Measurements from ENCODE around the gene RTN4IP1.

RTN4IP1 gene

DNA sequence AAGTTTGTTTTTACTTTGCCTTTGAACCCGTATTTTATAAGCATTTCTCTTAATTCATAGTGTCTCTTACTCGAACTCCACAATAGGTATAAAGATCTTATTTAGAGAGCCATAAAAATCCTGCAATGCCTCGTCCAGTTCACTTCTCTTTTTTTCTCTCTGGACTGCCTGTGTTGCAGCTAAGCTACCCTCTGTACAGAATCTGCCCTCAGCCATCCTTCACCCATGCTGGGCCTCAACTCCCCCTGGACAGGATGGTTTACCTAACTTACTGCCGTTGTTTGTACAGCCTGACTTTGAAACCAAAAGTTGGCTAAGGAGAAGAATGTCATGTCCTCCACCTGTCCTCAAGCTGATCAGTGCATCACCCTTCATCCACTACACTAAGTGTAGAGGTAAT is 10.5 kb upstream of the RTN4IP1 start:
- no peaks in the 10 kb centered on the region for H3K9me2 ChIP-seq (replicated peaks; ENCODE audit: insufficient read depth, low read length)
- H3K9ac ChIP-seq (ENCODE audit: low read length), result no peak overlapping the region
- no peaks in the 10 kb centered on the region for H3K9me3 ChIP-seq (replicated peaks; ENCODE audit: insufficient read depth, low read length)
- H3K4me1 ChIP-seq (ENCODE audit: low read length), result no peaks in the 10 kb centered on the region
- no peak overlapping the region for H3K4me2 ChIP-seq (ENCODE audit: low read depth, low read length)
- H3K79me2 ChIP-seq (ENCODE audit: low read length), result peaks cover 29% of the 10 kb centered on the region
- no peak overlapping the region for H3K4me3 ChIP-seq (ENCODE audit: low read length)
- TF ChIP-seq EZH2phosphoT487 (IDR thresholded peaks at IDR 0.05; ENCODE audit: low read length), result no peak
- TF ChIP-seq, protein P1, sequence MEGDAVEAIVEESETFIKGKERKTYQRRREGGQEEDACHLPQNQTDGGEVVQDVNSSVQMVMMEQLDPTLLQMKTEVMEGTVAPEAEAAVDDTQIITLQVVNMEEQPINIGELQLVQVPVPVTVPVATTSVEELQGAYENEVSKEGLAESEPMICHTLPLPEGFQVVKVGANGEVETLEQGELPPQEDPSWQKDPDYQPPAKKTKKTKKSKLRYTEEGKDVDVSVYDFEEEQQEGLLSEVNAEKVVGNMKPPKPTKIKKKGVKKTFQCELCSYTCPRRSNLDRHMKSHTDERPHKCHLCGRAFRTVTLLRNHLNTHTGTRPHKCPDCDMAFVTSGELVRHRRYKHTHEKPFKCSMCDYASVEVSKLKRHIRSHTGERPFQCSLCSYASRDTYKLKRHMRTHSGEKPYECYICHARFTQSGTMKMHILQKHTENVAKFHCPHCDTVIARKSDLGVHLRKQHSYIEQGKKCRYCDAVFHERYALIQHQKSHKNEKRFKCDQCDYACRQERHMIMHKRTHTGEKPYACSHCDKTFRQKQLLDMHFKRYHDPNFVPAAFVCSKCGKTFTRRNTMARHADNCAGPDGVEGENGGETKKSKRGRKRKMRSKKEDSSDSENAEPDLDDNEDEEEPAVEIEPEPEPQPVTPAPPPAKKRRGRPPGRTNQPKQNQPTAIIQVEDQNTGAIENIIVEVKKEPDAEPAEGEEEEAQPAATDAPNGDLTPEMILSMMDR (IDR thresholded peaks at IDR 0.05; ENCODE audit: low read length), result no peak
- TF ChIP-seq EZH2 (optimal IDR thresholded peaks at IDR 0.05; ENCODE audit: low read depth, low read length), result no peak
- H3K27me3 ChIP-seq (replicated peaks; ENCODE audit: insufficient read depth, low read length), result no peaks in the 10 kb centered on the region
- no peaks in the 10 kb centered on the region for H3F3A ChIP-seq (ENCODE audit: insufficient read depth, low read length)
- no peak overlapping the region for H2AFZ ChIP-seq (ENCODE audit: low read length)
- H4K20me1 ChIP-seq (ENCODE audit: insufficient read depth, low read length), result no peaks in the 10 kb centered on the region
- H3K36me3 ChIP-seq (replicated peaks; ENCODE audit: insufficient read depth, low read length), result no peaks in the 10 kb centered on the region; the same call in 1 of the 2 replicates
- no peak overlapping the region for H3K27ac ChIP-seq (ENCODE audit: low read length)
- no peak for DNase-seq

DNA sequence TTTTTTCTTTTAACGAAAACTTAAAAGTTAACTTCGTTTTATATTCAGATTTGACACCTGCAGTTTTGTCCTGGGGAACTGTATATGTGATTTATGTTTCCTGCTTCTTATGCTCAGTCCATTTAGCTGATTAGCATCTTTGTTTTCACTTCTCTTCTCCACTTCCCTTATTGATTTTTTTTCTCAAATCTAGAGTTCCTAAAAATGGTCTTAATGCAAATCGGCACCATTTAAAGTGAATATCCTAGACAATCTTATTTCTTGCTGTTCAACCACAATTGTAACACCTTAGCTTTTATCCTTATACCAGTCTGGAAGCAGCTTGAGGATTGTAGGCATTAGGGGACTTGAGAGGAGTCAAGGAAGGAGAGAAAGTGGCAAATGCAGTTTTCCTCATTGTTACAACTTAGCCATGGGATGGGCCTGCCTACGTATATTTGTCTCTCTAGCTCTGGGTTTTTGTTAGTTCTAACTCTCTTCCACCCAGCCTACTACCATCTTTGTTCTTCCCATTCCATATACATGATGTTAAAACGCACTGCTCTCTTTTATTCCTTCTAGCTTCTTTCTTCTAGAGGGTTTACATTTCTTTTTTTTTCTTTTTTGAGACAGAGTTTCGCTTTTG is 8.5 kb upstream of the RTN4IP1 start:
- Histone ChIP-seq H3K4me3 (ENCODE audit: low read length) (no peak overlapping the region), H3K9me2 (replicated peaks; ENCODE audit: insufficient read depth, low read length) (no peaks in the 10 kb centered on the region), H4K20me1 (ENCODE audit: insufficient read depth, low read length) (no peaks in the 10 kb centered on the region), H3K4me2 (ENCODE audit: low read depth, low read length) (no peak overlapping the region), H3K36me3 (replicated peaks; ENCODE audit: insufficient read depth, low read length) (no peaks in the 10 kb centered on the region; the same call in 1 of the 2 replicates), H3K4me1 (ENCODE audit: low read length) (no peaks in the 10 kb centered on the region), H3K9ac (ENCODE audit: low read length) (no peak overlapping the region), H3K9me3 (replicated peaks; ENCODE audit: insufficient read depth, low read length) (no peaks in the 10 kb centered on the region), H2AFZ (ENCODE audit: low read length) (no peak overlapping the region), H3F3A (ENCODE audit: insufficient read depth, low read length) (no peaks in the 10 kb centered on the region), H3K27me3 (replicated peaks; ENCODE audit: insufficient read depth, low read length) (no peaks in the 10 kb centered on the region), H3K79me2 (ENCODE audit: low read length) (peaks cover 47% of the 10 kb centered on the region), H3K27ac (ENCODE audit: low read length) (no peak overlapping the region)
- no peak for DNase-seq
- TF ChIP-seq, protein P1 (IDR thresholded peaks at IDR 0.05; ENCODE audit: low read length), result no peak
- TF ChIP-seq EZH2phosphoT487 (IDR thresholded peaks at IDR 0.05; ENCODE audit: low read length) (no peak), EZH2 (optimal IDR thresholded peaks at IDR 0.05; ENCODE audit: low read depth, low read length) (no peak)

DNA sequence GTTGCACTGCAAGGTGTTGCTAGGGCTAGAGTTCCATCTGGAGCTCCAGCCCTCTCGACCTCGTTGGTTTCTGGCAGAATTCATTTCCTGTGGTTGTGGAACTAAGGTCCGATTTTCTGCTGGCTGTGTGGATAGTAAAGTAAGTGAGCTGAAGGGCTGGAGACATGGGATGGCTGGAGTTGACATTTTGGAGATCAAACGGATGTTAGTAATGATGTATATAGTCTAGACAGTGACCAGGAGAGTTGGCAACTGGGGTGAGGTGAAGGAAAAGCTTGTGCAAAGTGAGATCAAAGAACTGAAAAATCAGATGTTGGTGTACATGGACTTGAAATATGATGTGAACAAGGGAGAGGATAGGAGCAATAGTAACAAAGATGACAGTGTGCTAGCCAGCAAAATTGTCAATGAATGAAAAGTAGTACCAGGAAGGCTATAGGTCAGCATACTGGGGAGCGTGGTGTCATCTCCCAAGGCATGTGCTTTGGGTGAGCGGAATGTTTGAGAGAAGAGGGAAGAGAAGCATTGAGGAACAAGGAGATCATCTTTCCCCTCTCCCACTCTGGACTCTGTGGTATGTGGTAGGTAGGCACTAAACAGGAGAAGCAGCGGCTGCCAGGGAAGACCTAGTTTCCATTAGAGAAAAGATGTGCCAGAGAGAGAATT is 7.9 kb upstream of the RTN4IP1 start:
- H3K36me3 ChIP-seq (replicated peaks; ENCODE audit: insufficient read depth, low read length), result no peaks in the 10 kb centered on the region; the same call in 1 of the 2 replicates
- no peak overlapping the region for H3K4me2 ChIP-seq (ENCODE audit: low read depth, low read length)
- no peaks in the 10 kb centered on the region for H3K9me2 ChIP-seq (replicated peaks; ENCODE audit: insufficient read depth, low read length)
- no peak for DNase-seq
- H3K4me3 ChIP-seq (ENCODE audit: low read length), result no peak overlapping the region
- no peak overlapping the region for H3K9ac ChIP-seq (ENCODE audit: low read length)
- no peaks in the 10 kb centered on the region for H3K4me1 ChIP-seq (ENCODE audit: low read length)
- no peaks in the 10 kb centered on the region for H3K9me3 ChIP-seq (replicated peaks; ENCODE audit: insufficient read depth, low read length)
- no peaks in the 10 kb centered on the region for H4K20me1 ChIP-seq (ENCODE audit: insufficient read depth, low read length)
- H3K27me3 ChIP-seq (replicated peaks; ENCODE audit: insufficient read depth, low read length), result no peaks in the 10 kb centered on the region
- H3K27ac ChIP-seq (ENCODE audit: low read length), result no peak overlapping the region
- TF ChIP-seq, protein P1 (IDR thresholded peaks at IDR 0.05; ENCODE audit: low read length), result no peak
- TF ChIP-seq EZH2phosphoT487 (IDR thresholded peaks at IDR 0.05; ENCODE audit: low read length) (no peak), EZH2 (optimal IDR thresholded peaks at IDR 0.05; ENCODE audit: low read depth, low read length) (no peak)
- no peak overlapping the region for H2AFZ ChIP-seq (ENCODE audit: low read length)
- H3F3A ChIP-seq (ENCODE audit: insufficient read depth, low read length), result no peaks in the 10 kb centered on the region
- H3K79me2 ChIP-seq (ENCODE audit: low read length), result peaks cover 52% of the 10 kb centered on the region

Data from MM.1S (cell line).